Cerebellar cortex (tissue), 1 donor: ENCODE measurements around the gene EIF2S2.
A peak's percentile ranks its signal among the peaks of the same experiment; 100 is the strongest.

Source experiments
- DNase-seq: peaks from one replicate; pipeline ENCODE4 v3.0.0-alpha.2; 2015; ENCODE audit warnings: low spot score

EIF2S2 gene

GRCh38 chr20:34120213-34120612 lies 8.2 kb upstream of the EIF2S2 start:
- DNase-seq, result no peak

- no peak for DNase-seq
Measured at GRCh38 chr20:34115232-34115631, 3.2 kb upstream of the EIF2S2 start.

- no peak for DNase-seq
Measured at GRCh38 chr20:34114809-34115208, 2.8 kb upstream of the EIF2S2 start.

- DNase-seq, result peak; percentile 50
Measured at GRCh38 chr20:34112600-34113101, 608 bp upstream of the EIF2S2 start.

GRCh38 chr20:34110745-34111641 lies 1.1 kb downstream of the EIF2S2 start:
- DNase-seq, result no peak

GRCh38 chr20:34110025-34110744 lies 1.9 kb downstream of the EIF2S2 start:
- no peak for DNase-seq

GRCh38 chr20:34109442-34109841 lies 2.6 kb downstream of the EIF2S2 start:
- no peak for DNase-seq

GRCh38 chr20:34108616-34109174 lies 3.3 kb downstream of the EIF2S2 start:
- DNase-seq, result no peak

GRCh38 chr20:34105978-34106675 lies 5.9 kb downstream of the EIF2S2 start:
- DNase-seq, result no peak

GRCh38 chr20:34104059-34104458 lies 8.0 kb downstream of the EIF2S2 start:
- no peak for DNase-seq

GRCh38 chr20:34102342-34102741 lies 9.7 kb downstream of the EIF2S2 start:
- no peak for DNase-seq

- no peak for DNase-seq
Measured at GRCh38 chr20:34100576-34100975, 11.5 kb downstream of the EIF2S2 start.

- no peak for DNase-seq
Measured at GRCh38 chr20:34099675-34100074, 12.4 kb downstream of the EIF2S2 start.

- DNase-seq, result no peak
Measured at GRCh38 chr20:34098570-34098969, 13.5 kb downstream of the EIF2S2 start.

- no peak for DNase-seq
Measured at GRCh38 chr20:34096699-34097444, 15.2 kb downstream of the EIF2S2 start.

GRCh38 chr20:34095825-34096224 lies 16.2 kb downstream of the EIF2S2 start:
- DNase-seq, result no peak

- DNase-seq, result no peak
Measured at GRCh38 chr20:34093895-34094294, 18.1 kb downstream of the EIF2S2 start.

GRCh38 chr20:34091637-34092200 lies 20.3 kb downstream of the EIF2S2 start:
- no peak for DNase-seq

GRCh38 chr20:34090645-34091044 lies 21.4 kb downstream of the EIF2S2 start:
- DNase-seq, result no peak

- peak; percentile 51 for DNase-seq
Measured at GRCh38 chr20:34089655-34090345, 22.2 kb downstream of the EIF2S2 start.

GRCh38 chr20:34089175-34089479 lies 22.9 kb downstream of the EIF2S2 start:
- DNase-seq, result no peak
